WTC11 (cell line): ENCODE measurements around the gene CUTA.

Experiments used
- ATF3 ChIP-seq: sonication (generic); formaldehyde crosslinking; conservative IDR thresholded peaks from 2 replicates; pipeline ENCODE4 v1.8.1; 2022; ENCODE audit warnings: mild to moderate bottlenecking, missing genetic modification reagents
- CTCF ChIP-seq: fragments of 200-600 bp; IDR thresholded peaks from 2 replicates; pipeline ENCODE4 v1.8.0; 2022; ENCODE audit warnings: antibody characterized with exemption
- E2F1 ChIP-seq: sonication (generic); formaldehyde crosslinking; IDR thresholded peaks from 2 replicates; pipeline ENCODE4 v1.8.0; 2022; ENCODE audit warnings: mild to moderate bottlenecking, missing genetic modification reagents
- E2F4 ChIP-seq: sonication (generic); formaldehyde crosslinking; IDR thresholded peaks from 2 replicates; pipeline ENCODE4 v1.8.1; 2022; ENCODE audit warnings: low read depth, mild to moderate bottlenecking, moderate library complexity, missing genetic modification reagents, borderline replicate concordance
- FOXK1 ChIP-seq: sonication (generic); formaldehyde crosslinking; IDR thresholded peaks from 2 replicates; pipeline ENCODE4 v1.8.0; 2022; ENCODE audit warnings: mild to moderate bottlenecking, moderate library complexity, missing genetic modification reagents
- IRF2 ChIP-seq: sonication (generic); formaldehyde crosslinking; IDR thresholded peaks from 2 replicates; pipeline ENCODE4 v1.8.0; 2022; ENCODE audit warnings: low read depth, missing genetic modification reagents, borderline replicate concordance
- MXD4 ChIP-seq: fragments of 250-450 bp; sonication (Bioruptor Pico); IDR thresholded peaks from 2 replicates; pipeline ENCODE4 v1.8.0; 2021; ENCODE audit warnings: mild to moderate bottlenecking, moderate library complexity, borderline replicate concordance
- NFYB ChIP-seq: sonication (generic); formaldehyde crosslinking; conservative IDR thresholded peaks from 2 replicates; pipeline ENCODE4 v1.8.0; 2022; ENCODE audit warnings: low read depth, missing genetic modification reagents
- TEAD4 ChIP-seq: sonication (generic); formaldehyde crosslinking; IDR thresholded peaks from 2 replicates; pipeline ENCODE4 v1.8.0; 2022; ENCODE audit warnings: mild to moderate bottlenecking, missing genetic modification reagents
- USF2 ChIP-seq: sonication (generic); formaldehyde crosslinking; IDR thresholded peaks from 2 replicates; pipeline ENCODE4 v1.8.1; 2023; ENCODE audit warnings: mild to moderate bottlenecking, missing genetic modification reagents, moderate library complexity

- no peak for TF ChIP-seq FOXK1 (CRISPR knock-in tag)
- no peak for TF ChIP-seq IRF2 (CRISPR knock-in tag)
- TF ChIP-seq ATF3 = no peak
- TF ChIP-seq E2F1 (CRISPR knock-in tag) = no peak
- no peak for TF ChIP-seq CTCF
- TF ChIP-seq E2F4 (CRISPR knock-in tag) = no peak
- no peak for TF ChIP-seq USF2 (CRISPR knock-in tag)
- TF ChIP-seq MXD4 = no peak
- TF ChIP-seq TEAD4 (CRISPR knock-in tag) = no peak
- TF ChIP-seq NFYB = no peak
Measured at GRCh38 chr6:33443025-33443424, 25.1 kb upstream of the CUTA start.
